HCEC 1CT (cell line): ENCODE measurements around the gene INPP5D.

Experiments
- DNase-seq: peaks from one replicate; pipeline ENCODE4 v3.0.0-alpha.2; 2017

The INPP5D gene

GRCh38 chr2:233247116-233247515 is 187.0 kb downstream of the INPP5D start:
- no peak for DNase-seq

- DNase-seq: no peak
These were observed 187.6 kb downstream of the INPP5D start for GRCh38 chr2:233247744-233248143.

DNA sequence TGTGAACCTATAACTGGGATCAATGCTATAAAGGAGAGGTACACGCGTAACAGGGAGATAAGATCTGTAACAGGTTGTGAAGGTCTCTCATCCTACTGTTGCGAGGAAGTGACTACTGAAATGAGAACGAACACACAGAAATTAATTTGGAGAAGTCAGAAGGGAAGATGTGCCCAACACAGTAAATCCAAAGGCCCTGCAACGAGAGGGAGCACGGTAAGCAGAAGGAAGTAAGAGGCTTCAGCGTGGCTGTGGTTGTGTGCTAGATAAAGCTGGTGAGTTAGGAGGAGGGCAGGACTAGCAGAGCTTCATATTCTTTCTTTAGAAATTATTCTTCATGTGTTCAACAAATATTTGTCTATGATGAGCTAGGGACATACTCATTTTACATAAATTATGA is 188.9 kb downstream of the INPP5D start:
- DNase-seq: no peak

- no peak for DNase-seq
These were observed 190.4 kb downstream of the INPP5D start for GRCh38 chr2:233250568-233250967.

DNA sequence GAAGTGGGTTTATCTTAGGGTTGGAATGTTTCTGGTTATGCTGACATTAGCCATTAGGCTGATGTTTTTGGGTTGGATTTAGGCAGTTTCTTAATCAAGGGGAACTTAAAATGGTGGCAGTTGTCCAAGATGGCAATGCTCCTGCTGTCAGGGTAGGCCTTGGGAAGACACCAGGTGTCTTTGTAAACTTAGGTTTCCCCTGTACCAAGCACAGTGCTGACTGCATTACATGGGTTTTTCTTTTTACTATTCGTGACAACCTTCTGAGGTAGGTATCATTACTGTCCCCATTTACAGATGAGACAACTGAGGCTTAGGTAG is 190.8 kb downstream of the INPP5D start:
- DNase-seq: no peak

- DNase-seq: peak; percentile 95
These were observed 191.4 kb downstream of the INPP5D start, which contains the start of gene ATG16L1 for GRCh38 chr2:233251306-233252116. Gene ATG16L1, plus strand, starts transcription at chr2:233251673. Its CDS starts 155 bp downstream, at chr2:233251828.

DNA sequence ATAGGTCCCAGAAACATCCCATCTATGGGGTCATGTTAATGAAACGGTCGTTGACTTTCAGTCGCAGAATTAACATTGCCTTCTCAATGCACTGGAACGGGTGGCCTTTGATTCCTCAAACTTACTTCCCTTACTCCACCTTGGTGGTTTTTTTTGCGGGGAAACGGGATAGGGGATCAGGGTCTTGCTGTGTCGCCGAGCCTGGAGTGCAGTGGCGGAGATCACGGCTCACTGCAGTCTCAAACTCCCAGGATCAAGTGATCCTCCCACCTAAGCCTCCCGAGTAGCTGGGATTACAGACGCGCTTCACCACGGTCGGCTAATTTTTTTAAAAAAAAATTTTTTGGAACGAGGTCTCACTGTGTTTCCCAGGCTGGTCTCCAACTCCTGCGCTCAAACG is 192.1 kb downstream of the INPP5D start:
- DNase-seq: no peak

- no peak for DNase-seq
These were observed 195.0 kb downstream of the INPP5D start for GRCh38 chr2:233255151-233255550.

DNA sequence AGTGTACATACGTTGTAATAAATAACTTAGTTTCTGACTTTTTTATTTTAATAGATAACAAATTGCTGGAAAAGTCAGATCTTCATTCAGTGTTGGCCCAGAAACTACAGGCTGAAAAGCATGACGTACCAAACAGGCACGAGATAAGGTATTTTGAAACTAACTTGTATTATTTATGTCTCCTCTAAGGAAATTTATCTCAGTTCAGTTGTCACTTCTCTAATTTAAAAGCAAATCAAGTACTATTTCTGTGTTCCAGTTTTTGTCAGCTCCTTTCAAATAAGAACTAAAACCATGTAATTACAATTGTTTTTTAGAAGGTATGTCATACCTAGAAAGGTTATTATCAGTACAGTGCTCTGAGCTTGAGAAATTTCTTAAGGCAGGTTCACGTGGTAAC is 195.9 kb downstream of the INPP5D start:
- no peak for DNase-seq
